BJ (cell line): ENCODE measurements around the gene WASL. TPM values are rescaled to one million over a fixed set of nuclear protein-coding genes. Genes with fewer than 3 reads are reported as not detected.
A peak's percentile ranks its signal among the peaks of the same experiment; 100 is the strongest.

Source experiments
- CTCF ChIA-PET: fragments of 350-600 bp; formaldehyde crosslinking; extraction: SDS; loops from one replicate; lab custom pipeline; 2021; ENCODE audit warnings: antibody characterized with exemption, inconsistent platforms; lab: Yijun Ruan, JAX
- POLR2A ChIA-PET: fragments of 300-600 bp; sonication (Branson Sonifier 250); formaldehyde crosslinking; extraction: SDS; loops from one replicate; lab custom pipeline; 2021; ENCODE audit warnings: antibody characterized with exemption; lab: Charles Lee
- DNase-seq: peaks from one replicate; pipeline ENCODE4 v3.0.0-alpha.2; 2011; ENCODE audit warnings: low read depth
- H3K27me3 ChIP-seq: 2 replicates; pipeline ENCODE4 v1.6.0; 2011; ENCODE audit warnings: low read length; ENCODE audit not compliant: control insufficient read depth, insufficient read depth
- H3K36me3 ChIP-seq: 2 replicates; pipeline ENCODE4 v1.5.1; 2011; ENCODE audit warnings: low read length; ENCODE audit not compliant: control insufficient read depth, insufficient read depth
- H3K4me3 ChIP-seq: 2 replicates; pipeline ENCODE4 v1.5.1; 2011; ENCODE audit warnings: low read depth, mild to moderate bottlenecking, control low read depth, low read length
- polyA plus RNA-seq: library from polyadenylated mRNA; depleted of rRNA; stranded (reverse); fragments of >200 nt; gene quantifications from 2 replicates; pipeline ENCODE4 v1.2.3, GENCODE V29; 2011
- TF ChIP-seq, protein P1 (sequence below): IDR thresholded peaks from 2 replicates; pipeline ENCODE4 v1.5.1; 2011; ENCODE audit warnings: low read depth, mild to moderate bottlenecking, control low read depth, inconsistent platforms, low read length, moderate library complexity; ENCODE audit not compliant: insufficient read depth

The WASL gene
- polyA plus RNA-seq, 1 experiment, result 4.0 TPM

- no peak overlapping the region for H3K4me3 ChIP-seq
Measured at GRCh38 chr7:123750389-123751230, 1.8 kb upstream of the WASL start.

GRCh38 chr7:123749537-123749857 lies 694 bp upstream of the WASL start:
- ChIA-PET CTCF (interaction anchor here (0.7 to 1.8 kb wide), 4 partner anchors 9 to 33 kb away, joined by 3 to 4 read pairs (median 3); no protein-coding TSS in a partner anchor), POLR2A (interaction anchor here (0.6 to 0.8 kb wide), 2 partner anchors 26 to 75 kb away, joined by 4 read pairs; no protein-coding TSS in a partner anchor)
- TF ChIP-seq, protein P1, sequence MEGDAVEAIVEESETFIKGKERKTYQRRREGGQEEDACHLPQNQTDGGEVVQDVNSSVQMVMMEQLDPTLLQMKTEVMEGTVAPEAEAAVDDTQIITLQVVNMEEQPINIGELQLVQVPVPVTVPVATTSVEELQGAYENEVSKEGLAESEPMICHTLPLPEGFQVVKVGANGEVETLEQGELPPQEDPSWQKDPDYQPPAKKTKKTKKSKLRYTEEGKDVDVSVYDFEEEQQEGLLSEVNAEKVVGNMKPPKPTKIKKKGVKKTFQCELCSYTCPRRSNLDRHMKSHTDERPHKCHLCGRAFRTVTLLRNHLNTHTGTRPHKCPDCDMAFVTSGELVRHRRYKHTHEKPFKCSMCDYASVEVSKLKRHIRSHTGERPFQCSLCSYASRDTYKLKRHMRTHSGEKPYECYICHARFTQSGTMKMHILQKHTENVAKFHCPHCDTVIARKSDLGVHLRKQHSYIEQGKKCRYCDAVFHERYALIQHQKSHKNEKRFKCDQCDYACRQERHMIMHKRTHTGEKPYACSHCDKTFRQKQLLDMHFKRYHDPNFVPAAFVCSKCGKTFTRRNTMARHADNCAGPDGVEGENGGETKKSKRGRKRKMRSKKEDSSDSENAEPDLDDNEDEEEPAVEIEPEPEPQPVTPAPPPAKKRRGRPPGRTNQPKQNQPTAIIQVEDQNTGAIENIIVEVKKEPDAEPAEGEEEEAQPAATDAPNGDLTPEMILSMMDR, result peak; percentile 27; the same call in 1 of the 2 replicates
- Histone ChIP-seq H3K36me3 (no peaks in the 10 kb centered on the region), H3K27me3 (no peaks in the 10 kb centered on the region), H3K4me3 (peak overlapping the region; percentile 91)
- DNase-seq, result no peak

More at GRCh38 chr7:123750389-123751230, 1.8 kb upstream of the WASL start:
- CTCF ChIA-PET, result interaction anchor here (1.5 kb wide), 1 partner anchor 24 kb away, joined by 3 read pairs; no protein-coding TSS in a partner anchor
- DNase-seq, result no peak
- no peaks in the 10 kb centered on the region for H3K27me3 ChIP-seq
- POLR2A ChIA-PET, result no interaction called here
- TF ChIP-seq, protein P1, result no peak
- no peaks in the 10 kb centered on the region for H3K36me3 ChIP-seq

DNA sequence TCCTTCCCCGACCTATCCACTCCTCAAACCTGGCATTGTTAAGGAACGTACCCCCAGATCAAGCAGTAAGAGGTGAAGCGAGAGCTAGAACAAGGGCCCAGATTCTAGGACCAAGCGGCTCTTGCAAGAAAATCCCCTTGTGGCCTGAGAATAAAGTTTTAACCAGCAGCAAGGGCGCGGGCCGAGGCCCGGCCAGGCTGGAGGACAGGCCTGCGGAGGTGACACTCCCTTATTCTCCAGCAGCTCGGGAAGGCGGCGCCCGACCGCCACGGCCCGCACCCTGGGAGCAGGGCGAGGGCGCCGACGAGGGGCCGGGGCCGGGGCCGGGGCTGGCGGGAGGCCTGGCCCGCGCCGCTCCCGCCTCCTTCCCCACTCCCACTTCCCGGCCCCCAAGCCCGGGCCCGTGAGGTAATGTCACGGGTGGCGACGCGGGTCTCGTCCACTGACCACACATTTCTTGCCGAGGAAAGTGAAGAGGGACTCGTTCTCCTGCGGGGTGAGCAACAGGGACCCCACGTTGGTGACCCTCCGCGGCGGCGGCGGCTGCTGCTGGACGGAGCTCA lies 551 bp downstream of the WASL start:
- TF ChIP-seq, protein P1, result no peak
- no peak for DNase-seq
- Histone ChIP-seq H3K36me3 (no peaks in the 10 kb centered on the region), H3K4me3 (peak overlapping the region; percentile 91), H3K27me3 (no peaks in the 10 kb centered on the region)
- ChIA-PET POLR2A (interaction anchor here (0.6 kb wide), 1 partner anchor 204 kb away, joined by 3 read pairs; no protein-coding TSS in a partner anchor), CTCF (interaction anchor here (0.6 to 1.8 kb wide), 7 partner anchors 14 to 59 kb away, joined by 3 to 6 read pairs (median 4); no protein-coding TSS in a partner anchor)

- CTCF ChIA-PET, result interaction anchor here (1.4 kb wide), 1 partner anchor 21 kb away, joined by 4 read pairs; no protein-coding TSS in a partner anchor
- TF ChIP-seq, protein P1, result no peak
- no peaks in the 10 kb centered on the region for H3K27me3 ChIP-seq
- POLR2A ChIA-PET, result no interaction called here
- DNase-seq, result no peak
- no peaks in the 10 kb centered on the region for H3K36me3 ChIP-seq
- H3K4me3 ChIP-seq, result peak overlapping the region; percentile 91
Measured at GRCh38 chr7:123747620-123748141, 1.1 kb downstream of the WASL start.
